IgD-negative memory B cell (primary cell): ENCODE data around the gene DNAI4. TPM values are rescaled to one million over a fixed set of nuclear protein-coding genes. Genes with fewer than 3 reads are reported as not detected.
A peak's percentile ranks its signal among the peaks of the same experiment; 100 is the strongest.
"Not testable (repeated sequence)": the region's sequence is repeated elsewhere in the genome, so short reads cannot be mapped to it uniquely, and the experiment has no call there.

Experiments used
- H3K27ac Mint-ChIP-seq, 3 donors: one replicate each; pipeline ENCODE4 v1.8.0; 2020 to 2022; ENCODE audit warnings: mild to moderate bottlenecking in 3 of 3, mixed read lengths in 3 of 3, moderate library complexity in 1 of 3
- H3K27me3 Mint-ChIP-seq: one replicate; pipeline ENCODE4 v1.8.0; 2021; ENCODE audit warnings: mixed read lengths
- H3K36me3 Mint-ChIP-seq: one replicate; pipeline ENCODE4 v1.8.0; 2020; ENCODE audit warnings: mild to moderate bottlenecking, mixed read lengths
- H3K4me1 Mint-ChIP-seq, 3 donors: one replicate each; pipeline ENCODE4 v1.8.0; 2020 to 2022; ENCODE audit warnings: mixed read lengths in 3 of 3, mild to moderate bottlenecking in 1 of 3
- H3K4me3 Mint-ChIP-seq, 4 donors: one replicate each; pipeline ENCODE4 v1.8.0; 2020 to 2022; ENCODE audit warnings: mild to moderate bottlenecking in 4 of 4, mixed read lengths in 4 of 4, moderate library complexity in 3 of 4
- H3K9me3 Mint-ChIP-seq, 3 donors: one replicate each; pipeline ENCODE4 v1.8.0; 2020 to 2021; ENCODE audit warnings: mixed read lengths in 3 of 3, mild to moderate bottlenecking in 1 of 3
- polyA plus RNA-seq: library from polyadenylated mRNA; unstranded; fragments of 300-500 nt; fragmentation: Illumina TruSeq; gene quantifications from one replicate; pipeline ENCODE4 v1.2.3, GENCODE V29; 2021

The DNAI4 gene, protein sequence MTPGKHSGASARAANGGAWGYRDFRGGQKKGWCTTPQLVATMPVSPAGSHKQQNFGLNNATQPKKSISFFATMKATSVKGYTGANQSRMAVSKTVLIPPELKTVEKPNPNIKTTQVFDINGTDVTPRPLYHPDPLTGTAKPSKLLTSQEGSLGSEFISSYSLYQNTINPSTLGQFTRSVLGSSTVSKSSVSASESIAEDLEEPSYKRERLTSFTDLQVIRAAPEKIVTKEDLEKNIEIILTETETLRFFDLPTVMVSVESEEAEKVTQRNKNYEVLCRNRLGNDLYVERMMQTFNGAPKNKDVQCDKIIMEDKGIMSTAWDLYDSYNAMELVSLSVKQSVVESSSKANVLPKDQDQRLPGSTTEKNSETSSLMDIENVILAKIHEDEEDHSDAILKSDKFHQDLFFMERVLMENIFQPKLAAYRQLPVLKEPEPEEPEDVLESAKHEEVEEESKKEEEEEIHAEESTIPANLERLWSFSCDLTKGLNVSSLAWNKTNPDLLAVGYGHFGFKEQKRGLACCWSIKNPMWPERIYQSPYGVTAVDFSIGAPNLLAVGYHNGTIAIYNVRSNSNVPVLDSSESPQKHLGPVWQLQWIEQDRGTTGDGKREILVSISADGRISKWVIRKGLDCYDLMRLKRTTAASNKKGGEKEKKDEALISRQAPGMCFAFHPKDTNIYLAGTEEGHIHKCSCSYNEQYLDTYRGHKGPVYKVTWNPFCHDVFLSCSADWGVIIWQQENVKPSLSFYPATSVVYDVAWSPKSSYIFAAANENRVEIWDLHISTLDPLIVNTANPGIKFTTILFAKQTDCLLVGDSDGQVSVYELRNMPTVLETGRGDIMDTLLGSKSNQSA
- polyA plus RNA-seq, result 0.48 TPM

- peak within 1 kb of the TSS; percentile 99 to 100 (median 99) for H3K27ac Mint-ChIP-seq
- H3K4me3 Mint-ChIP-seq, result peak within 1 kb of the TSS; percentile 96 to 99 (median 96)
- H3K9me3 Mint-ChIP-seq, result no peaks in the 10 kb centered on the region
- peaks cover 2% of the 10 kb centered on the region for H3K36me3 Mint-ChIP-seq
- H3K27me3 Mint-ChIP-seq, result no peaks in the 10 kb centered on the region
- H3K4me1 Mint-ChIP-seq, result peaks cover 18 to 38% (median 32%) of the 10 kb centered on the region in 3 donors
Observed at GRCh38 chr1:66924756-66925557, at the start of gene DNAI4, which contains the start of gene MIER1. Gene DNAI4, minus strand, starts transcription at chr1:66924856. Its CDS starts 25 bp downstream, at chr1:66924831. Gene MIER1, plus strand, starts transcription at chr1:66924990. Its CDS starts 39 bp downstream, at chr1:66925029.

DNA sequence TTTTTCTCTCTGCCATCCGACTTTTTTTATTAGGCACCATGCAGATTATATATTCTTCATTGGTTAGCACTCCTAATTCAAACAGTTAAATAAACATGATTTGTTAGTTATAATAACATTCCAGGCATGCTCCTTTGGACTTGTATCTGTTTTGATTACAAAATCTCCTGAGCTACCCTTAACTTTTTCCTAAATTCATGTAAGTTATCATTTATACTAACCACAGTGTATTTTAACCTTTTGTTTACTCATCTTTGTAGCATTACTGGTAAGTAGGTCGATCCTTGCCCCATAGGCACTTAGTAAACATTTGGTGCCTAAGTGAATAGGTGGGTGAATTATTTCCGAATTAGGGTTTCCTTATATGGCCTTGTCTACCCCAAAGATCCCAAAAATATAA lies 43.9 kb upstream of the DNAI4 start:
- no peaks in the 10 kb centered on the region for H3K27me3 Mint-ChIP-seq
- H3K4me1 Mint-ChIP-seq, result no peaks in the 10 kb centered on the region
- H3K4me3 Mint-ChIP-seq, result no peak overlapping the region
- peaks cover 1 to 6% (median 4%) of the 10 kb centered on the region in 3 donors for H3K9me3 Mint-ChIP-seq
- H3K27ac Mint-ChIP-seq, result no peak overlapping the region
- H3K36me3 Mint-ChIP-seq, result peaks cover 13% of the 10 kb centered on the region

GRCh38 chr1:66966188-66966873 lies 41.7 kb upstream of the DNAI4 start:
- not testable (repeated sequence) for H3K4me3 Mint-ChIP-seq, H3K27me3 Mint-ChIP-seq, H3K27ac Mint-ChIP-seq, H3K4me1 Mint-ChIP-seq, H3K9me3 Mint-ChIP-seq
- peaks cover 13% of the 10 kb centered on the region for H3K36me3 Mint-ChIP-seq

GRCh38 chr1:66957938-66958337 lies 33.3 kb upstream of the DNAI4 start:
- Mint-ChIP-seq H3K27me3 (no peaks in the 10 kb centered on the region), H3K36me3 (peaks cover 5% of the 10 kb centered on the region), H3K27ac (no peak overlapping the region), H3K4me3 (no peak overlapping the region), H3K9me3 (no peaks in the 10 kb centered on the region), H3K4me1 (peaks cover 11 to 22% (median 14%) of the 10 kb centered on the region in 3 donors)

- Mint-ChIP-seq H3K4me3 (no peak overlapping the region), H3K27ac (peak overlapping the region in 1 of 3 donors; percentile 33), H3K9me3 (no peaks in the 10 kb centered on the region), H3K36me3 (peaks cover 3% of the 10 kb centered on the region), H3K4me1 (peaks cover 10 to 19% (median 13%) of the 10 kb centered on the region in 3 donors), H3K27me3 (no peaks in the 10 kb centered on the region)
Observed at GRCh38 chr1:66954208-66954607, 29.6 kb upstream of the DNAI4 start.

DNA sequence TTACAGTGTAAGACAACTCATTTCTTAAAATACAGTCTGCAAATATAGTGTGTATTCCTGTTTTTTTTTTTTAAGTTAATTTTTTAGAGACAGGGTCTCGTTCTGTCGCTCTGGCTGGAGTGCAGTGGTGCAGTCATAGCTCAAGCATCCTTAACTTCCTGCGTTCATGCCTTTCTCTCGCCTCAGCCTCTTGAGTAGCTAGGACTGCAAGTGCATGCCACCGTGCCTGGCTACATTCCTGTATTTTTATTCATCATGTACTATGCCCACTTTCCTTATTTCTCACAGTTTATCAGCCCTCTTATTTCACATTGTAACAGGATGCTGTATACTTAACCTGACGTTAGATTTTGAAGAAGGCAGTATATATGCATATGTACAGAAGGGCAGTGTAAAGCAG lies 26.9 kb upstream of the DNAI4 start:
- Mint-ChIP-seq H3K27ac (no peak overlapping the region), H3K4me1 (peaks cover 12 to 18% (median 14%) of the 10 kb centered on the region in 3 donors), H3K27me3 (no peaks in the 10 kb centered on the region), H3K4me3 (no peak overlapping the region), H3K36me3 (peaks cover 3% of the 10 kb centered on the region), H3K9me3 (no peaks in the 10 kb centered on the region)

GRCh38 chr1:66947267-66947666 lies 22.6 kb upstream of the DNAI4 start:
- H3K27ac Mint-ChIP-seq, result no peak overlapping the region
- H3K4me1 Mint-ChIP-seq, result peaks cover 10 to 32% (median 10%) of the 10 kb centered on the region in 3 donors
- H3K9me3 Mint-ChIP-seq, result no peaks in the 10 kb centered on the region
- H3K36me3 Mint-ChIP-seq, result peaks cover 4% of the 10 kb centered on the region
- H3K4me3 Mint-ChIP-seq, result peak overlapping the region in 1 of 4 donors; percentile 10
- no peaks in the 10 kb centered on the region for H3K27me3 Mint-ChIP-seq

DNA sequence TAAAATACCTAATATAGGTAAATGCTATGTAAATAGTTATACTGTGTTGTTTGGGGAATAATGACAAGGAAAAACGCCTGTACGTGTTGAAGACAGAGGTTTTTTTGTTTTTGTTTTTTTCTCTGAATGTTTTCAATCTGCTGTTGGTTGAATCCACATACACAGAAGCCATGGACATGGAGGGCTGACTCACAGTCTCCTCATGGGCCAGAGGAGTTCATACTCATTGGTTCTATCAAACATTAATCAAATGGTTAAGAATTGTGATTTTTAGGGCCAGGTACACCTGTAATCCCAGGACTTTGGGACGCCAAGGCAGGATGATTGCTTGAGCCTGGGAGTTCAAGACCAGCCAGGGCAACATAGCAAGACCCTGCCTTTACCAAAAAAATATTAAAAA lies 20.7 kb upstream of the DNAI4 start:
- Mint-ChIP-seq H3K9me3 (no peaks in the 10 kb centered on the region), H3K36me3 (peaks cover 6% of the 10 kb centered on the region), H3K4me3 (no peak overlapping the region), H3K27me3 (no peaks in the 10 kb centered on the region), H3K27ac (no peak overlapping the region), H3K4me1 (peaks cover 13 to 38% (median 14%) of the 10 kb centered on the region in 3 donors)

DNA sequence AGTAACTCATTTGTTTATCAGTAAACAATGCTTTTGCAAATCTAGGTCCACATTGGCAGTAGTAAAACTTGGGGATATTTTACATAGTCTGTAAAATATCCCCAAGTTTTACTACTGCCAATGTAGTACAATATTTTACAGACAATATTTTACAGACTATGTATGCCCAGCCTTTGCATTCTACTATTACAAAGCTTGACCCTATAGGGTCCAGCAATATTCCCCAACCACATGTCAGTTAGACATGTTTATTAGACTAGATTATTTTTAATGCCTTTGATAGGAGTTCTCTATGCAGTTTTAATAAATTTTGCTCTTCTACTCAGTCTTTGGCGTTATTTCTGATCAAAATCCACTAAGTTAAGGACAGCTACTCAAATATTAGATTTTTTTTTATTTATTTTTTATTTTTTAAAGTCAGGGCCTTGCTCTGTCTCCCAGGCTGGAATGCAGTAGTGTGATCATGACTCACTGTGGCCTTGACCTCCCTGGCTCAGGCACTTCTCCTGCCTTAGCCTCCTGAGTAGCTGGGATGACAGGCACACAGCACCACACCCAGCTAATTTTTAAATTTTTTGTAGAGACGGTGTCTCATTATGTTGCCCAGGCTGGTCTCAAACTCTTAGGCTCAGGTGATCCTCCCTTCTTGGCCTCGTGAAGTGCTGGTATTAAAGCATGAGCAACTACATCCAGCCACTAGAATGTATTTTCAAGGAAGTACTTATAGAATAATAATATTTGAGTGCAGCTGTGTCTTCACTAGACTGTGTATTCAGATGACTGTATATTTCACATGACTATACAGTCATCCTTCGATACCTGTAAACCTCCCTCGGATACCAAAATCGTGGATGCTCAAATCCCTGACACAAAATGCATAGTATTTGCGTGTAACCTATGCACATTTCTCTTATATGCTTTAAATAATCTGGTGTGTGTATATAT lies 19.9 kb upstream of the DNAI4 start:
- peaks cover 14 to 45% (median 20%) of the 10 kb centered on the region in 3 donors for H3K4me1 Mint-ChIP-seq
- no peaks in the 10 kb centered on the region for H3K9me3 Mint-ChIP-seq
- H3K27me3 Mint-ChIP-seq, result no peaks in the 10 kb centered on the region
- H3K4me3 Mint-ChIP-seq, result no peak overlapping the region
- H3K27ac Mint-ChIP-seq, result no peak overlapping the region
- peaks cover 6% of the 10 kb centered on the region for H3K36me3 Mint-ChIP-seq

DNA sequence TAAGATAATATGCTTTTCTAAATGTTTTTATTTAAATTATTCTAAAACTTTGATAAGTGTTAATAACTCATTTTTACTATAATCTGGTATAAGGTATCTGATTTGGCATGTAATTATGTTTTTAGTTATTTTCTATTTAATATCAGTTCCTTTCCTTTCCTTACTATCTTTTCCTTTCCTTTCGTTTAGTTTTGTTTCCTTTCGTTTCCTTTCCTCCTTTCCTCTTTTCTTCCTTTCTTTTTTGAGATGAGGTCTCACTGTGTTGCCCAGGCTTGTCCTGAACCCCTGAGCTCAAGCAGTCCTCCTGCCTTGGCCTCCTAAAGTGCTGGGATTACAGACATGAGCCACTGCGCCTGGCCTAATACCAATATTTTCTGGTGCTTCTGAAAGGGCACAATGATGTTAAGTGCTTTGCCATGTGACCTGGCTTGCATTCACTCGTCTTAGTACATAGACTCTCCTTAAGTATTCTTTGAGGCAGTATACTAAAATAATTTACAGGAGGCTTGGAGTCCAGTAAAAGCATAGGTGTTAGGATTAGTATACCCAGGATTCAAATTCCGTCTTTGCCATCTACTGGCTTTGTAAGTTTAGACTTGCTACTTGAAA lies 18.8 kb upstream of the DNAI4 start:
- Mint-ChIP-seq H3K9me3 (no peaks in the 10 kb centered on the region), H3K4me1 (peaks cover 22 to 50% (median 27%) of the 10 kb centered on the region in 3 donors), H3K27me3 (no peaks in the 10 kb centered on the region), H3K27ac (no peak overlapping the region), H3K4me3 (no peak overlapping the region), H3K36me3 (peaks cover 6% of the 10 kb centered on the region)

DNA sequence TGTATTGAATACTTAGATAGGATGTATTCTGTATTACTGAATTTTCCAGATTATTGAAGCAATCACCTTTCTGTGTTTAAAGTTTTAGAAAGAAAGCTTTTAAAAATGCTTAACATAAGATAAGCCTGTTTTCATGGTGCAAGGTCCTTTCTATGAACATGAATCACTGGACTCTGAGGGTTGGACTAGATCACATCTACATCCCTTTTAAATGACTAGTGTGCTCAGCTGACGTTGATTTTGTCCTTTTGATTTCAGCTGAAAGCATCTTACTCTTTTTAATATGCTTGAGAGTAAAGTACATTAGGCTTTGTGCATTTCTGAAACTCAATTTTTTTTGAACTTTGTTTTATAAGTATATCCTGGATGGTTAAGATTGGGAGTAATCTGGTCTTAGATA lies 16.3 kb upstream of the DNAI4 start:
- Mint-ChIP-seq H3K36me3 (peaks cover 6% of the 10 kb centered on the region), H3K27me3 (no peaks in the 10 kb centered on the region), H3K9me3 (no peaks in the 10 kb centered on the region), H3K4me1 (peaks cover 29 to 35% (median 33%) of the 10 kb centered on the region in 3 donors), H3K4me3 (no peak overlapping the region), H3K27ac (no peak overlapping the region)

GRCh38 chr1:66938613-66939012 lies 14.0 kb upstream of the DNAI4 start:
- Mint-ChIP-seq H3K27ac (no peak overlapping the region), H3K27me3 (no peaks in the 10 kb centered on the region), H3K36me3 (peaks cover 5% of the 10 kb centered on the region), H3K4me3 (no peak overlapping the region), H3K4me1 (peaks cover 39 to 43% (median 42%) of the 10 kb centered on the region in 3 donors), H3K9me3 (no peaks in the 10 kb centered on the region)
